ENCODE measurements around the gene SYT1. TPM values are rescaled to one million over a fixed set of nuclear protein-coding genes. Genes with fewer than 3 reads are reported as not detected.
A peak's percentile ranks its signal among the peaks of the same experiment; 100 is the strongest.
"Not testable (repeated sequence)": the region's sequence is repeated elsewhere in the genome, so short reads cannot be mapped to it uniquely, and the experiment has no call there.

The SYT1 gene
- total RNA-seq, 1 donor from 2014 or later, result 1.1 TPM

- DNase-seq (ENCODE audit: low read depth), result no peak
These were observed 102.4 kb downstream of the SYT1 start for GRCh38 chr12:78966926-78967325.

- no peak for DNase-seq (ENCODE audit: low read depth)
These were observed 103.7 kb downstream of the SYT1 start for GRCh38 chr12:78968226-78968625.

GRCh38 chr12:78970041-78970440 lies 105.5 kb downstream of the SYT1 start:
- DNase-seq (ENCODE audit: low read depth), result peak; percentile 13

GRCh38 chr12:78977304-78977867 lies 112.8 kb downstream of the SYT1 start:
- peak; percentile 21 for DNase-seq (ENCODE audit: low read depth)

GRCh38 chr12:78994168-78994791 lies 129.7 kb downstream of the SYT1 start:
- no peak for DNase-seq (ENCODE audit: low read depth)

GRCh38 chr12:79000501-79000900 lies 135.9 kb downstream of the SYT1 start:
- no peak for DNase-seq (ENCODE audit: low read depth)

- no peak for DNase-seq (ENCODE audit: low read depth)
These were observed 136.8 kb downstream of the SYT1 start for GRCh38 chr12:79001404-79001803.

- peak; percentile 6 for DNase-seq (ENCODE audit: low read depth)
These were observed 141.7 kb downstream of the SYT1 start for GRCh38 chr12:79006306-79006705.

- DNase-seq (ENCODE audit: low read depth), result no peak
These were observed 144.0 kb downstream of the SYT1 start for GRCh38 chr12:79008591-79008990.

GRCh38 chr12:79012636-79013035 lies 148.1 kb downstream of the SYT1 start:
- DNase-seq (ENCODE audit: low read depth), result no peak

- no peak for DNase-seq (ENCODE audit: low read depth)
These were observed 151.6 kb downstream of the SYT1 start for GRCh38 chr12:79016181-79016580.

- DNase-seq (ENCODE audit: low read depth), result no peak
These were observed 155.1 kb downstream of the SYT1 start for GRCh38 chr12:79019672-79020071.

- DNase-seq (ENCODE audit: low read depth), result peak; percentile 16
These were observed 155.5 kb downstream of the SYT1 start for GRCh38 chr12:79020106-79020505.

GRCh38 chr12:79021021-79021420 lies 156.4 kb downstream of the SYT1 start:
- no peak for DNase-seq (ENCODE audit: low read depth)

- DNase-seq (ENCODE audit: low read depth), result no peak
These were observed 158.7 kb downstream of the SYT1 start for GRCh38 chr12:79023261-79023660.

GRCh38 chr12:79023784-79024183 lies 159.2 kb downstream of the SYT1 start:
- DNase-seq (ENCODE audit: low read depth), result no peak

- no peak for DNase-seq (ENCODE audit: low read depth)
These were observed 169.2 kb downstream of the SYT1 start for GRCh38 chr12:79033788-79034187.

GRCh38 chr12:79044748-79045147 lies 180.2 kb downstream of the SYT1 start:
- DNase-seq (ENCODE audit: low read depth), result not testable (repeated sequence)

GRCh38 chr12:79045149-79045703 lies 180.7 kb downstream of the SYT1 start:
- DNase-seq (ENCODE audit: low read depth), result not testable (repeated sequence)

GRCh38 chr12:79046021-79046420 lies 181.4 kb downstream of the SYT1 start:
- DNase-seq (ENCODE audit: low read depth), result no peak

GRCh38 chr12:79048962-79049361 lies 184.4 kb downstream of the SYT1 start:
- no peak for DNase-seq (ENCODE audit: low read depth)

- no peak for DNase-seq (ENCODE audit: low read depth)
These were observed 188.8 kb downstream of the SYT1 start for GRCh38 chr12:79053394-79053793.

GRCh38 chr12:79055926-79056674 lies 191.5 kb downstream of the SYT1 start:
- DNase-seq (ENCODE audit: low read depth), result peak; percentile 13
